GM12873 (cell line): ENCODE measurements around the gene ZC3H10.
A peak's percentile ranks its signal among the peaks of the same experiment; 100 is the strongest.

Source experiments
- TF ChIP-seq, protein P1 (sequence below): IDR thresholded peaks from 2 replicates; pipeline ENCODE4 v1.5.1; 2012; ENCODE audit warnings: low read depth, mild to moderate bottlenecking, moderate library complexity, low read length, control low read depth; ENCODE audit not compliant: insufficient read depth; ENCODE audit errors: missing control alignments

ZC3H10 gene

GRCh38 chr12:56080556-56081138 is 37.4 kb upstream of the ZC3H10 start:
- TF ChIP-seq, protein P1, sequence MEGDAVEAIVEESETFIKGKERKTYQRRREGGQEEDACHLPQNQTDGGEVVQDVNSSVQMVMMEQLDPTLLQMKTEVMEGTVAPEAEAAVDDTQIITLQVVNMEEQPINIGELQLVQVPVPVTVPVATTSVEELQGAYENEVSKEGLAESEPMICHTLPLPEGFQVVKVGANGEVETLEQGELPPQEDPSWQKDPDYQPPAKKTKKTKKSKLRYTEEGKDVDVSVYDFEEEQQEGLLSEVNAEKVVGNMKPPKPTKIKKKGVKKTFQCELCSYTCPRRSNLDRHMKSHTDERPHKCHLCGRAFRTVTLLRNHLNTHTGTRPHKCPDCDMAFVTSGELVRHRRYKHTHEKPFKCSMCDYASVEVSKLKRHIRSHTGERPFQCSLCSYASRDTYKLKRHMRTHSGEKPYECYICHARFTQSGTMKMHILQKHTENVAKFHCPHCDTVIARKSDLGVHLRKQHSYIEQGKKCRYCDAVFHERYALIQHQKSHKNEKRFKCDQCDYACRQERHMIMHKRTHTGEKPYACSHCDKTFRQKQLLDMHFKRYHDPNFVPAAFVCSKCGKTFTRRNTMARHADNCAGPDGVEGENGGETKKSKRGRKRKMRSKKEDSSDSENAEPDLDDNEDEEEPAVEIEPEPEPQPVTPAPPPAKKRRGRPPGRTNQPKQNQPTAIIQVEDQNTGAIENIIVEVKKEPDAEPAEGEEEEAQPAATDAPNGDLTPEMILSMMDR = no peak

DNA sequence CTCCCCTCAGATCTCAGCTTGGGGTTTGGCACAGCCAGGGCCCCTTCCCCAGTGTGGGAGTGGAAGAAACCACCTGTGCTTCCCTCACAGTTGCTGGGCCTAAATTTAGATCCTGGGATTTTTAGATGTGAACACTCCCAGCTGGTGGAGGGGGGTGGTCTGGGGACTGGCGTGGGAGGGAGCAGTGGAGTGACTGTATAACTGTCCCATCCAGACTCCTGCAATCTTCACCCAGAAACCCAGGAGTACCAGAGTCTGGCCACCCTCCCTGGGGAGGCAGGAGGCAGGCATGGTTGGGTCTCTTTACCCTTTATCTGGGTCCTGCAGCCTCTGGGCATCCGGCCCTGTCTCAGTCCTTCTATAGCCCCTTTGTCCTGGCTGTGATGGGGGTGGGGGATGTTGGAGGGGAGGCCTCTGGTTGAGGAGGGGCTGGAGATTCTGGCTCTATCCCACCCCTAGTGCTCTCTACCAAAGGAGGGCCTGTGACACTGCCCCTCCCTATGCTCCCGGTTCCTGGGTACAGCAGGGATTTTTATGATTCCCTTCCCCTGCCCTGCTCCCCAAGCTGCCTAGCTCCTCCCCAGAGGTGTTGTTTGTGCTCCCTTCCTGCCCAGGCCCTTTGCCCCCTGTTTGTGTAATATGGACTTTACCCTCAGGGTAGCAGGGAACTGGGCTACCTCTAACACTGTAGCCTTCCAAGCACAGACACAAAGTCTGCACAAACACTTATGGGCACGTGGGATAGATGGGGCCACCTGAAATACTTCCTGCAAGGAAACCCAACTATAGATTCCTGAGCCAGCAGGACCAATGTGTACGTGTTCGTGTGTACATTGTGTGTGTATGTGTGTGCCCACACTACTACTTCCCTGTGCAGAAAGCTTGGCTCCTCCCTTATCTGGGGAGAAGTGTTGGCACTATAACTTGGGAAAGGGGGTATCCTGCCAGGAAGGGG is 36.4 kb upstream of the ZC3H10 start:
- TF ChIP-seq, protein P1 = no peak

- TF ChIP-seq, protein P1 = no peak
These were observed 35.7 kb upstream of the ZC3H10 start for GRCh38 chr12:56082382-56082781.

- TF ChIP-seq, protein P1 = no peak
These were observed 35.1 kb upstream of the ZC3H10 start for GRCh38 chr12:56082967-56083366.

GRCh38 chr12:56084958-56085543 is 33.0 kb upstream of the ZC3H10 start:
- TF ChIP-seq, protein P1 = peak; percentile 65

- TF ChIP-seq, protein P1 = no peak
These were observed 32.0 kb upstream of the ZC3H10 start for GRCh38 chr12:56086096-56086495.

GRCh38 chr12:56086608-56087007 is 31.5 kb upstream of the ZC3H10 start:
- TF ChIP-seq, protein P1 = no peak
